H9 (cell line): ENCODE measurements around the gene DNAJC24. TPM values are rescaled to one million over a fixed set of nuclear protein-coding genes. Genes with fewer than 3 reads are reported as not detected.

ENCODE experiments used
- DNase-seq: peaks from one replicate; pipeline ENCODE4 v3.0.0-alpha.2; 2017
- H2AFZ ChIP-seq: one replicate; pipeline ENCODE4 v1.6.1; 2013; ENCODE audit warnings: mild to moderate bottlenecking, low read length, control low read depth, moderate library complexity
- H2AK5ac ChIP-seq: 2 replicates; pipeline ENCODE4 v1.6.1; 2013; ENCODE audit warnings: low read length, control low read depth, mixed read lengths; ENCODE audit not compliant: insufficient read length
- H2BK120ac ChIP-seq: one replicate; pipeline ENCODE4 v1.6.1; 2013; ENCODE audit warnings: low read depth, mild to moderate bottlenecking, low read length, control low read depth, inconsistent platforms; ENCODE audit not compliant: poor library complexity, severe bottlenecking
- H2BK12ac ChIP-seq: 2 replicates; pipeline ENCODE4 v1.6.1; 2013; ENCODE audit warnings: low read length, control low read depth, mixed read lengths, low read depth; ENCODE audit not compliant: insufficient read length
- H2BK15ac ChIP-seq: 2 replicates; pipeline ENCODE4 v1.6.1; 2013; ENCODE audit warnings: low read depth, low read length, control low read depth
- H2BK20ac ChIP-seq: one replicate; pipeline ENCODE4 v1.6.1; 2013; ENCODE audit warnings: low read depth, mild to moderate bottlenecking, low read length, control low read depth, inconsistent platforms; ENCODE audit not compliant: poor library complexity, severe bottlenecking
- H2BK5ac ChIP-seq: 2 replicates; pipeline ENCODE4 v1.6.1; 2013; ENCODE audit warnings: low read length, control low read depth, mixed read lengths; ENCODE audit not compliant: insufficient read length
- H3K14ac ChIP-seq: 2 replicates; pipeline ENCODE4 v1.6.1; 2013; ENCODE audit warnings: low read length, control low read depth; ENCODE audit not compliant: insufficient read depth
- H3K18ac ChIP-seq: 2 replicates; pipeline ENCODE4 v1.6.1; 2013; ENCODE audit warnings: low read depth, mild to moderate bottlenecking, mixed read lengths, low read length, control low read depth; ENCODE audit not compliant: insufficient read length
- H3K23ac ChIP-seq: 2 replicates; pipeline ENCODE4 v1.6.1; 2013; ENCODE audit warnings: low read length, control low read depth, mixed read lengths, low read depth; ENCODE audit not compliant: insufficient read length
- H3K23me2 ChIP-seq: 2 replicates; pipeline ENCODE4 v1.6.1; 2013; ENCODE audit warnings: low read depth, mild to moderate bottlenecking, mixed read lengths, low read length, control low read depth; ENCODE audit not compliant: insufficient read length, poor library complexity, severe bottlenecking
- H3K27ac ChIP-seq: 2 replicates; pipeline ENCODE4 v1.5.1; 2013; ENCODE audit warnings: low read length, control low read depth, mixed read lengths, low read depth; ENCODE audit not compliant: insufficient read length
- H3K27me3 ChIP-seq: 2 replicates; pipeline ENCODE4 v1.6.1; 2013; ENCODE audit warnings: low read length, control low read depth, inconsistent platforms; ENCODE audit not compliant: insufficient read depth
- H3K4ac ChIP-seq: 2 replicates; pipeline ENCODE4 v1.6.1; 2013; ENCODE audit warnings: low read depth, mild to moderate bottlenecking, control low read depth, inconsistent platforms, low read length, moderate library complexity
- H3K4me1 ChIP-seq: 2 replicates; pipeline ENCODE4 v1.6.1; 2013; ENCODE audit warnings: low read length, control low read depth, inconsistent platforms; ENCODE audit not compliant: insufficient read depth
- H3K4me2 ChIP-seq: 2 replicates; pipeline ENCODE4 v1.6.1; 2013; ENCODE audit warnings: low read length, control low read depth, mixed read lengths; ENCODE audit not compliant: insufficient read length, insufficient read depth
- H3K56ac ChIP-seq: 2 replicates; pipeline ENCODE4 v1.6.1; 2013; ENCODE audit warnings: low read depth, mild to moderate bottlenecking, mixed read lengths, low read length, control low read depth; ENCODE audit not compliant: insufficient read length
- H3K79me1 ChIP-seq: 2 replicates; pipeline ENCODE4 v1.6.1; 2013; ENCODE audit warnings: low read depth, mild to moderate bottlenecking, moderate library complexity, low read length, control low read depth, inconsistent platforms; ENCODE audit not compliant: insufficient read depth, poor library complexity, severe bottlenecking
- H3K79me2 ChIP-seq: 2 replicates; pipeline ENCODE4 v1.6.1; 2013; ENCODE audit warnings: low read length, control low read depth, inconsistent platforms; ENCODE audit not compliant: insufficient read depth
- H3K9ac ChIP-seq: 2 replicates; pipeline ENCODE4 v1.6.1; 2013; ENCODE audit warnings: low read length, control low read depth, mixed read lengths; ENCODE audit not compliant: insufficient read length; ENCODE audit errors: extremely low read depth
- H3K9me3 ChIP-seq: one replicate; pipeline ENCODE4 v1.6.1; 2013; ENCODE audit warnings: low read depth, low read length, inconsistent platforms; ENCODE audit not compliant: control insufficient read depth
- H3T11ph ChIP-seq: one replicate; pipeline ENCODE4 v1.6.1; 2013; ENCODE audit warnings: mild to moderate bottlenecking, low read length, control low read depth, inconsistent platforms
- H4K20me1 ChIP-seq: one replicate; pipeline ENCODE4 v1.6.1; 2013; ENCODE audit not compliant: control insufficient read depth, insufficient read length, insufficient read depth
- H4K5ac ChIP-seq: 2 replicates; pipeline ENCODE4 v1.6.1; 2013; ENCODE audit warnings: low read depth, mild to moderate bottlenecking, mixed read lengths, low read length, control low read depth; ENCODE audit not compliant: insufficient read length
- H4K8ac ChIP-seq: replicated peaks from 2 replicates; pipeline ENCODE4 v1.6.1; 2013; ENCODE audit warnings: low read length, control low read depth, mixed read lengths, low read depth; ENCODE audit not compliant: insufficient read length
- H4K91ac ChIP-seq: 2 replicates; pipeline ENCODE4 v1.6.1; 2013; ENCODE audit warnings: low read depth, mild to moderate bottlenecking, moderate library complexity, mixed read lengths, low read length, control low read depth; ENCODE audit not compliant: insufficient read length
- H3K27ac Mint-ChIP-seq, 3 experiments: 2 replicates in 2 of 3; 3 replicates in 1 of 3; pipeline ENCODE4 v1.8.0; 2020 to 2021; ENCODE audit warnings: mixed read lengths in 3 of 3, mild to moderate bottlenecking in 1 of 3, moderate library complexity in 1 of 3
- H3K27me3 Mint-ChIP-seq: 2 replicates; pipeline ENCODE4 v1.8.0; 2021; ENCODE audit warnings: low read depth, mild to moderate bottlenecking, moderate library complexity, mixed read lengths
- H3K36me3 Mint-ChIP-seq, 3 experiments: 2 replicates in 2 of 3; 3 replicates in 1 of 3; pipeline ENCODE4 v1.8.0; 2020 to 2021; ENCODE audit warnings: low read depth in 3 of 3, mixed read lengths in 3 of 3; ENCODE audit not compliant: insufficient read depth in 1 of 3
- H3K4me1 Mint-ChIP-seq, 2 experiments: 2 replicates each; pipeline ENCODE4 v1.8.0; 2020; ENCODE audit warnings: mixed read lengths in 2 of 2
- H3K4me3 Mint-ChIP-seq, 2 experiments: 2 replicates in 1 of 2; 3 replicates in 1 of 2; pipeline ENCODE4 v1.8.0; 2020 to 2021; ENCODE audit warnings: mild to moderate bottlenecking in 2 of 2, mixed read lengths in 2 of 2, moderate library complexity in 1 of 2
- H3K9me3 Mint-ChIP-seq, 2 experiments: 2 replicates in 1 of 2; 3 replicates in 1 of 2; pipeline ENCODE4 v1.8.0; 2020; ENCODE audit warnings: mild to moderate bottlenecking in 2 of 2, mixed read lengths in 2 of 2, moderate library complexity in 1 of 2
- total RNA-seq: library from RNA; stranded (reverse); gene quantifications from 2 replicates; pipeline ENCODE4 v1.2.1, GENCODE V29; 2021
- TF ChIP-seq, protein P1 (sequence below): fragments of 200-600 bp; sonication (generic); conservative IDR thresholded peaks from 3 replicates; pipeline ENCODE4 v1.8.0; 2021; ENCODE audit warnings: antibody characterized with exemption, mild to moderate bottlenecking

The DNAJC24 gene
- total RNA-seq, 1 experiment from 2014 or later: 16.7 TPM

- no peaks in the 10 kb centered on the region for H3K79me1 ChIP-seq
- H3K9me3 ChIP-seq: no peaks in the 10 kb centered on the region
- H3K14ac ChIP-seq: no peak overlapping the region
- no peaks in the 10 kb centered on the region for H3K23me2 ChIP-seq
- H3K27me3 ChIP-seq: no peaks in the 10 kb centered on the region
- H3K56ac ChIP-seq: no peak overlapping the region
- Mint-ChIP-seq H3K4me1 (peaks cover 3 to 6% of the 10 kb centered on the region in 2 experiments; a peak in 1 of 4 replicates), H3K9me3 (peaks cover 5% of the 10 kb centered on the region in 2 experiments), H3K4me3 (no peak overlapping the region), H3K27me3 (no peaks in the 10 kb centered on the region), H3K27ac (no peak overlapping the region), H3K36me3 (peaks cover 8 to 14% (median 12%) of the 10 kb centered on the region in 3 experiments)
- H2BK12ac ChIP-seq: no peak overlapping the region
- no peaks in the 10 kb centered on the region for H3K4me1 ChIP-seq
- H3T11ph ChIP-seq: no peak overlapping the region
- no peak overlapping the region for H2AK5ac ChIP-seq
- DNase-seq: no peak
- H3K18ac ChIP-seq: no peak overlapping the region
- no peak overlapping the region for H2BK120ac ChIP-seq
- H4K91ac ChIP-seq: no peak overlapping the region
- no peak overlapping the region for H4K5ac ChIP-seq
- no peak overlapping the region for H2BK20ac ChIP-seq
- TF ChIP-seq, protein P1, sequence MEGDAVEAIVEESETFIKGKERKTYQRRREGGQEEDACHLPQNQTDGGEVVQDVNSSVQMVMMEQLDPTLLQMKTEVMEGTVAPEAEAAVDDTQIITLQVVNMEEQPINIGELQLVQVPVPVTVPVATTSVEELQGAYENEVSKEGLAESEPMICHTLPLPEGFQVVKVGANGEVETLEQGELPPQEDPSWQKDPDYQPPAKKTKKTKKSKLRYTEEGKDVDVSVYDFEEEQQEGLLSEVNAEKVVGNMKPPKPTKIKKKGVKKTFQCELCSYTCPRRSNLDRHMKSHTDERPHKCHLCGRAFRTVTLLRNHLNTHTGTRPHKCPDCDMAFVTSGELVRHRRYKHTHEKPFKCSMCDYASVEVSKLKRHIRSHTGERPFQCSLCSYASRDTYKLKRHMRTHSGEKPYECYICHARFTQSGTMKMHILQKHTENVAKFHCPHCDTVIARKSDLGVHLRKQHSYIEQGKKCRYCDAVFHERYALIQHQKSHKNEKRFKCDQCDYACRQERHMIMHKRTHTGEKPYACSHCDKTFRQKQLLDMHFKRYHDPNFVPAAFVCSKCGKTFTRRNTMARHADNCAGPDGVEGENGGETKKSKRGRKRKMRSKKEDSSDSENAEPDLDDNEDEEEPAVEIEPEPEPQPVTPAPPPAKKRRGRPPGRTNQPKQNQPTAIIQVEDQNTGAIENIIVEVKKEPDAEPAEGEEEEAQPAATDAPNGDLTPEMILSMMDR: no peak
- H2BK15ac ChIP-seq: no peak overlapping the region
- no peak overlapping the region for H3K27ac ChIP-seq
- no peaks in the 10 kb centered on the region for H4K20me1 ChIP-seq
- H3K79me2 ChIP-seq: no peaks in the 10 kb centered on the region
- no peak overlapping the region for H3K23ac ChIP-seq
- no peak overlapping the region for H3K4ac ChIP-seq
- no peak overlapping the region for H2BK5ac ChIP-seq
- H3K9ac ChIP-seq: no peak overlapping the region
- no peak overlapping the region for H2AFZ ChIP-seq
- no peak overlapping the region for H3K4me2 ChIP-seq
- H4K8ac ChIP-seq: no peak overlapping the region
Measured at GRCh38 chr11:31404614-31405013, 35.0 kb downstream of the DNAJC24 start.
